ENCODE data around the gene RASA3.

The RASA3 gene

GRCh38 chr13:113972451-113973217 lies 159.8 kb downstream of the RASA3 start:
- H3K27ac ChIP-seq (replicated peaks) = no peak overlapping the region
- DNase-seq (ENCODE audit: low read depth in 1 of 2, low spot score in 1 of 2) = no peak
- H3K27me3 ChIP-seq (ENCODE audit: insufficient read depth, poor library complexity, severe bottlenecking) = no peaks in the 10 kb centered on the region
- TF ChIP-seq POLR2AphosphoS5 (IDR thresholded peaks at IDR 0.05; ENCODE audit: low read depth) (no peak), SPI1 (IDR thresholded peaks at IDR 0.05; ENCODE audit: borderline replicate concordance, low read depth) (no peak), CTCF (IDR thresholded peaks at IDR 0.05; ENCODE audit: insufficient read depth, low read length) (no peak), GABPA (IDR thresholded peaks at IDR 0.05; ENCODE audit: low read depth) (no peak), REST (IDR thresholded peaks at IDR 0.05; ENCODE audit: insufficient replicate concordance, low read depth) (no peak)
- no peak overlapping the region for H3K4me3 ChIP-seq (replicated peaks; ENCODE audit: insufficient read depth, low read length)

GRCh38 chr13:113971471-113972231 lies 160.8 kb downstream of the RASA3 start:
- TF ChIP-seq SPI1 (IDR thresholded peaks at IDR 0.05; ENCODE audit: borderline replicate concordance, low read depth) (no peak), GABPA (IDR thresholded peaks at IDR 0.05; ENCODE audit: low read depth) (no peak), CTCF (IDR thresholded peaks at IDR 0.05; ENCODE audit: insufficient read depth, low read length) (no peak), POLR2AphosphoS5 (IDR thresholded peaks at IDR 0.05; ENCODE audit: low read depth) (no peak), REST (IDR thresholded peaks at IDR 0.05; ENCODE audit: insufficient replicate concordance, low read depth) (no peak)
- no peaks in the 10 kb centered on the region for H3K27me3 ChIP-seq (ENCODE audit: insufficient read depth, poor library complexity, severe bottlenecking)
- no peak for DNase-seq (ENCODE audit: low read depth in 1 of 2, low spot score in 1 of 2)
- H3K27ac ChIP-seq (replicated peaks) = no peak overlapping the region
- H3K4me3 ChIP-seq (replicated peaks; ENCODE audit: insufficient read depth, low read length) = no peak overlapping the region

GRCh38 chr13:113970810-113971470 lies 161.5 kb downstream of the RASA3 start:
- no peak for TF ChIP-seq CTCF (IDR thresholded peaks at IDR 0.05; ENCODE audit: insufficient read depth, low read length)
- no peak for TF ChIP-seq REST (IDR thresholded peaks at IDR 0.05; ENCODE audit: insufficient replicate concordance, low read depth)
- no peak for TF ChIP-seq SPI1 (IDR thresholded peaks at IDR 0.05; ENCODE audit: borderline replicate concordance, low read depth)
- TF ChIP-seq POLR2AphosphoS5 (IDR thresholded peaks at IDR 0.05; ENCODE audit: low read depth) = no peak
- TF ChIP-seq GABPA (IDR thresholded peaks at IDR 0.05; ENCODE audit: low read depth) = no peak
- no peak for DNase-seq (ENCODE audit: low read depth in 1 of 2, low spot score in 1 of 2)
- no peak overlapping the region for H3K4me3 ChIP-seq (replicated peaks; ENCODE audit: insufficient read depth, low read length)
- H3K27me3 ChIP-seq (ENCODE audit: insufficient read depth, poor library complexity, severe bottlenecking) = no peaks in the 10 kb centered on the region
- no peak overlapping the region for H3K27ac ChIP-seq (replicated peaks)
